HG03575 (cell line): ENCODE data around the gene CENPP.

Source experiments
- ATAC-seq: cut with Tn5 transposase; IDR thresholded peaks from one replicate; pipeline ENCODE4 v1.9.1; 2021; ENCODE audit not compliant: unreplicated experiment, insufficient number of reproducible peaks, low FRiP score; ENCODE audit errors: extremely low read depth

The CENPP gene

DNA sequence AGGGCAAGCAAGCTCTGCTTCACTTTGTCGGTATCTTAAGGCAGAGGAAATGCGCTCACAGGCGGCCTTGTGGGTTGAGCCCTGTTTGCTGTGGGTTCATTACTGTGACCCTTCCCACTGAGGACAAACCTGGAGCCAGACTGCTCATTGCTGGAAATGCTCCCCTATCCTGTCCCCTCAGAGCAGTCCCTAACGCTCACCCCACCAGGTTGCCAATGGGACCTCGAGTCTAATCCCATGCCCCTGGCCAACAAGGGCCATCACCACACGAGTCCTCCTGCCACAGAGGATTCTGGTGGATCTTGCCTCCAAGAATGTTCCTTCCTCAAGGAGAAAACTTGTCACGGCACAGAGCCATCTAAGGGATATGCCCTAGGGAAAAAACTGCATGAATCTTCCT lies 329.6 kb downstream of the CENPP start:
- ATAC-seq: no peak

- ATAC-seq: no peak
These were observed 330.3 kb downstream of the CENPP start for GRCh38 chr9:92655896-92656536.

DNA sequence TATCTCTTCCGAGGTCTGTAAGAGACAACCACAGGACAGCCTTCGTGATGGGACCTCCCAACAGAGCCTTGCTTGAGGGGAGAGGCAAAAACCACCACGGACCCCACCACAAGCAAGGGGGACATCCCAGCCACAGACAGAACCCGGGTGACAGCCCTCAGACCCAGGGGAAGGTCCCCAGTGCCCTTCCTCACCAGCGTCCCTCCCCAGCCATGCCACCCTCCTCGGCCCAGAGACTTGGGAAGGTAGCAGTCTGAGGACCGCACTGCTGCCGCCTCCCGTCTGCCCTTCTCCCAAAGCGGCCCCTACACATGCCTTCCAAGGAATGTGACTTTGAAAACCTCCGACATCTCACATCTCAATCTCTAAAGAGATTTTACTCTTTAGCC lies 330.8 kb downstream of the CENPP start:
- ATAC-seq: no peak

DNA sequence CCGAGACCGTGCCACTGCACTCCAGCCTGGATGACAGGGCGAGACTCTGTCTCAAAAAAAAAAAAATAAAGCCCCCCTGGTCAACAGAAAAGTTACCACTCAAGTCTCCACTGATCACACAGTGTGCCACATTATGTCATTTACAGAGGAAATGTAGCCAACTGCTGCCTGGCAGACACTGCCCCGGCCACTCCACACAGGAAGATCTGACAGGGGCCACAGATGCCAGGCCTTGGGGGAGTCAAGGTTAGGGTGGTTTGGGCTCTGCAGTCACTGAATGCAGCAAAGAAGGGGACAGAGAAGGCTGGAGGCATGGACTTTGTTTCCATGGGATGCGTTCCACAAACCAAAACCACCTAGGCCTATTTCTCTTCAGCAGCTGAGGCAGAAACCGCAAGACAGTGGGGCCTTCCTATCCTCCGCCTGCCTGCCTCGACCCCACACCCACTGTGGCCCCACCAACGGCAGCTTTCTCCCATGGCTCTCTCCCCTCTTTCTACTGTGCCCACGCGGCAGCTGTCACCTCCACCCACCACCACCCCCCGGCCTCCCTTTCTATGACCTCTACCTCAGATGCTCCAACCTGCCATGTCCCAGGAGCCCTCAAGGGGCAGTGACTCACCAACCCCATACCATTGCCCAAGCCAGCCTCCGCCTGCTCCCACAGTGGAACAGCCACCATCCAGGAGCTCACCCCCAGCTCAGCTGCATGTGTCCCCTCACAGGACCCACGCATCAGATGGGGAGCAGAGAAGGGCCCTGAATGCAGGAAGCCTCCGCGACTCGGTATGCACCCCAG lies 331.7 kb downstream of the CENPP start:
- ATAC-seq: no peak

GRCh38 chr9:92658176-92658575 lies 332.4 kb downstream of the CENPP start:
- ATAC-seq: no peak

GRCh38 chr9:92658611-92659010 lies 332.9 kb downstream of the CENPP start:
- ATAC-seq: no peak

DNA sequence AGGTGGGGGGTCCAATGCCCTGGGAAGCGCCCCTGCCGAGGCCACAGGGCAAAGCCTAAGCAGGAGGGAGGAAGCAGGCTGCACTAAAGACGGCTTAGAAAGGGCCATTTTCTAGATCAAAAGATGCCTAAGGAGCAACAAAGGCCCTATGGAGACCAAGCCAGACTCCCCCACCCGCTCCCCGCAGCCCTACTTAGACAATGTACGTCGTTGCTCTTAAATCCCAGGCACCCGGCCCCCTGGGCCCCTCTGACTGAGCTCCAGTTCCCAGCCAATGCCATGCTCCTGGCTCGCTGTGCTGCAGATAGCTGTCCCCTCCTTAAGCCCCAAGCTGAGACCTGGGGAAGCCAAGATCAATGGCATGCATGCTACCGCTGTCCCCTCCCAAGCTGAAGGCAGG lies 333.8 kb downstream of the CENPP start:
- no peak for ATAC-seq

- no peak for ATAC-seq
These were observed 334.5 kb downstream of the CENPP start for GRCh38 chr9:92660266-92660665.

DNA sequence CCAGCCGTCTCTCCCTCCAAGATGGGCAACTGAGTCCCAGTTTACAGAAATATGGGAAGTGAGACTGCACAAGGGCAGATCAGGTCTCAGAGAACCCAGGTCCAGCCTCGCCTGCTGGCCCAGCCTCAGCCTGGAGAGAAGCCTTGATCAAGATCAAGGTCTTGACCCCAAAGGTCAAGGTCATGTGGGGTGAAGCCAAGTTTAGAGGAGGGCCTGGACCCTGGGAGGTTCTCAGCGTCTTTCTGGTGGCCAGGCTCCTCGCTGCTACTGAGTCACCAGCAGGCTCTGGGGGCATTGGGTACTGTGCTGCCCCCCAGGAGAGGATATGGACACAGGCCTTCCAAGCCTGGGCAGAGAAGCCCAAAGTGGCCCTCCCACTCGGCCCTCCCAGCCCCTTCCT lies 335.4 kb downstream of the CENPP start:
- ATAC-seq: no peak

DNA sequence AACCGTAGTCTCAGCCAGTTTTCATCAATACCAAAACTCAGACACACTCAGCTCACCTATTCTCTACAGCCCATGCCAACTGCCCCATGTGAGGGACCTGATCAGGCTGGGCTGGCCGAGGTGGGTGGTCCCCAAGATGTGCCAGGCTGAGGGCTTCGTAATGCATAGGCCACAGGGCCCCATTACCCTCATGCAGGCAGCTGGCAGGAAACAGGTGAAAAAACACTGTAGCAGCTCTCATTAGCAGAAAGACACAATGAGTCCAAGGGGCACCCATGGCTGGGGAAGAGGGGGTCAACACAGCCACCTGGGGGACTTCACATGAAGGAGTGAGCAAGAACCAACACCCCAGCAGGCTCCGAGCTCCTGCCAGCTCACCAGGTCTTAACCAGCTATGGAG lies 336.0 kb downstream of the CENPP start:
- ATAC-seq: no peak

DNA sequence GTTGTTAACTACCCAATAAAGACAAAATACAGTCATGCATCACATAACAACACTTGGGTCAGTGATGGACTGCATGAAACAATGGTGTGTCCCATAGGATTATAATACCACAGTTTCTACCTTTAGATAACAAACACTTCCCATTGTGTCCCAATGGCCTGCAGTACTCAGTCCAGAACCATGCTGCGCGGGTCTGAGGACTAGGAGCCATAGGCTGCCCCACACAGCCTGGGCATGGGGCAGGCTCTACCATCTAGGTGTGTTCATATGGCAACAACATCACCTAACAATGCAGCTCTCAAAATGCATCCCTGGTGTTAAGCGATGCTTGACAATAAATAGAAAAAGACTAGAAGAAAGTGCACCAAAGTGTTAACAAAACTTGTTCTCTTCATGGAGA lies 337.4 kb downstream of the CENPP start:
- no peak for ATAC-seq

DNA sequence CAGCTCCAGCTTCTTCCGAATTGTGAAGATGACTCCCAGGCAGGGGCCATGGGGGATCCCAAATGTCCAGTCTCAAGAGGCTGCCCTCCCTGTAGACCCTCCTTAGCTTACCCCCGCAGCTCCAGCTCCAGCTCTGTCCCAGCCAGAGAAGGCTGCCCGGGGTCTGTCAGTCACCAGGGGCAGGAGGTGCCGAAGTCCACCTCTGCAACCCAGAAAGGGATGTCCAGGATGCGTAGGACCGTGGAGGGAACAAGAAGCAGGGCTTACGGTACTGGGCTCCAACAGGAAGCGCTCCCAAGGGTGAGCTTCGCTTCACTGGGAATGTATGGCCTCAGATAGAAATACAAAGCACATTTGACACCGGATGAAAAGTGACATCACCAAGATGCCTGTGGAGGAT lies 338.2 kb downstream of the CENPP start:
- ATAC-seq: no peak

- ATAC-seq: no peak
These were observed 338.8 kb downstream of the CENPP start for GRCh38 chr9:92664394-92665152.

DNA sequence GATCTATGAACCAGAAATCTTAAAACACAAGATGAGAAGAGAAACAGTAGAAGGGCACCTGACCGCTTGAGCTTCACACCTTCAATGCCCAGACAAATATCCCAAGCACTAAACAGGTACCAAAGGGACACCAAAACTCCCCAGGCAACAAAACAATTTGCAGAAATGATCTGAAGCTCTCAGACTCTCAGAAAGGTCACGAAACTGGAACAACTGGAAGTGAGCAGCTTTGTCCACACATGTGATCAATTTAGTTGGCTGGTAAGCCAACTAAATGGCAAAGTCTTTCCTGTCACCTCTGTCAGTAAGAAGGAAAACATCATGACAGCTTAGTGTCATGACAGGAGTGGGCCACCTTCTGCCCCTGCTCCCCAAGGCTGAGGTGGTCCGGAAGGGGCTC lies 340.1 kb downstream of the CENPP start:
- ATAC-seq: no peak

DNA sequence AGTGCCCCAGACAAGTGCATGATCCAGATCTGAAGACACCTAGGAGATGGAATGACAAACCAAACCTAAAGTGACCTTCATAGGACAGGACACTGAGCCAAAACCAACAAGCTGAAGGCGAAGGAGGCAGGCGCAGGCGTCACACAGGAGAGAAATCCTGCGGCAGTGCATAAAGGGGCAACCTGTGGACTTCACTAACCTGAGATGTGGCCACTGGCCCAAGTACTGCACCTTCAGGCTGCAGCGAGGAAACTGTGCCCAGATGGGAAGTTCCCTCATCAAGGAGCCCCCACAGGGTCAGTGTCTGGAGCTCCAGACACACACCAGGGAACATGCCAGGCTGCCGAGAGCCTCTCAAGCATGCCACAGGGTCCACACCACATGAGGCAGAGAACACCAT lies 340.5 kb downstream of the CENPP start:
- no peak for ATAC-seq

- no peak for ATAC-seq
These were observed 341.3 kb downstream of the CENPP start for GRCh38 chr9:92666912-92667532.

- no peak for ATAC-seq
These were observed 343.2 kb downstream of the CENPP start for GRCh38 chr9:92668746-92669526.

DNA sequence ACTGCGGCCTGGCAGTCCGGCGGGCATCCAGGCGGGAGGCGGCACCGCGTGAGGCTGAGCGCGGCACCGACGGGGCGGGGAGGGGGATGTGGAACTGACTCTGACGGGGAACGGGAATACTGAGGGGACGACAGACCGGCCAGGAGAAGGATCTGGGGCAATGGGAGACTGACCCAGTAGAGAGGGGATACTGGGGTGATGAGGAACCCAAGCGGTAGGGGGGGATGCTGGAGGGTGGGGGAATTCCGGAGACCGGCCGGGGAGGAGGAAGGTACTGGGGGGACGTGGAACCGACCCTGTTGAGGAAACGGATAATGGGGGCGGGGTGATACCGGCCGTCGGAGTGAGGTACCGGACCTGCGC lies 343.8 kb downstream of the CENPP start:
- ATAC-seq: no peak
